Measurements from ENCODE around the gene TNRC6B. TPM values are rescaled to one million over a fixed set of nuclear protein-coding genes. Genes with fewer than 3 reads are reported as not detected.
"Not testable (repeated sequence)": the region's sequence is repeated elsewhere in the genome, so short reads cannot be mapped to it uniquely, and the experiment has no call there.

Gene TNRC6B, protein sequence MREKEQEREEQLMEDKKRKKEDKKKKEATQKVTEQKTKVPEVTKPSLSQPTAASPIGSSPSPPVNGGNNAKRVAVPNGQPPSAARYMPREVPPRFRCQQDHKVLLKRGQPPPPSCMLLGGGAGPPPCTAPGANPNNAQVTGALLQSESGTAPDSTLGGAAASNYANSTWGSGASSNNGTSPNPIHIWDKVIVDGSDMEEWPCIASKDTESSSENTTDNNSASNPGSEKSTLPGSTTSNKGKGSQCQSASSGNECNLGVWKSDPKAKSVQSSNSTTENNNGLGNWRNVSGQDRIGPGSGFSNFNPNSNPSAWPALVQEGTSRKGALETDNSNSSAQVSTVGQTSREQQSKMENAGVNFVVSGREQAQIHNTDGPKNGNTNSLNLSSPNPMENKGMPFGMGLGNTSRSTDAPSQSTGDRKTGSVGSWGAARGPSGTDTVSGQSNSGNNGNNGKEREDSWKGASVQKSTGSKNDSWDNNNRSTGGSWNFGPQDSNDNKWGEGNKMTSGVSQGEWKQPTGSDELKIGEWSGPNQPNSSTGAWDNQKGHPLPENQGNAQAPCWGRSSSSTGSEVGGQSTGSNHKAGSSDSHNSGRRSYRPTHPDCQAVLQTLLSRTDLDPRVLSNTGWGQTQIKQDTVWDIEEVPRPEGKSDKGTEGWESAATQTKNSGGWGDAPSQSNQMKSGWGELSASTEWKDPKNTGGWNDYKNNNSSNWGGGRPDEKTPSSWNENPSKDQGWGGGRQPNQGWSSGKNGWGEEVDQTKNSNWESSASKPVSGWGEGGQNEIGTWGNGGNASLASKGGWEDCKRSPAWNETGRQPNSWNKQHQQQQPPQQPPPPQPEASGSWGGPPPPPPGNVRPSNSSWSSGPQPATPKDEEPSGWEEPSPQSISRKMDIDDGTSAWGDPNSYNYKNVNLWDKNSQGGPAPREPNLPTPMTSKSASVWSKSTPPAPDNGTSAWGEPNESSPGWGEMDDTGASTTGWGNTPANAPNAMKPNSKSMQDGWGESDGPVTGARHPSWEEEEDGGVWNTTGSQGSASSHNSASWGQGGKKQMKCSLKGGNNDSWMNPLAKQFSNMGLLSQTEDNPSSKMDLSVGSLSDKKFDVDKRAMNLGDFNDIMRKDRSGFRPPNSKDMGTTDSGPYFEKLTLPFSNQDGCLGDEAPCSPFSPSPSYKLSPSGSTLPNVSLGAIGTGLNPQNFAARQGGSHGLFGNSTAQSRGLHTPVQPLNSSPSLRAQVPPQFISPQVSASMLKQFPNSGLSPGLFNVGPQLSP (N-terminal part only)
- total RNA-seq, result 11.6 and 14.3 TPM in 2 replicates

GRCh38 chr22:40177738-40178416, at the start of gene TNRC6B:
TSS of gene TNRC6B (plus strand) at chr22:40177925. CDS start at chr22:40178136, 211 bp downstream.
- DNase-seq (ENCODE audit: low read depth in 2 of 2), result peak; percentile 97 to 98

GRCh38 chr22:40128989-40129388, 48.7 kb upstream of the TNRC6B start:
- DNase-seq (ENCODE audit: low read depth in 2 of 2), result peak in 1 of 2 donors; percentile 21

DNA sequence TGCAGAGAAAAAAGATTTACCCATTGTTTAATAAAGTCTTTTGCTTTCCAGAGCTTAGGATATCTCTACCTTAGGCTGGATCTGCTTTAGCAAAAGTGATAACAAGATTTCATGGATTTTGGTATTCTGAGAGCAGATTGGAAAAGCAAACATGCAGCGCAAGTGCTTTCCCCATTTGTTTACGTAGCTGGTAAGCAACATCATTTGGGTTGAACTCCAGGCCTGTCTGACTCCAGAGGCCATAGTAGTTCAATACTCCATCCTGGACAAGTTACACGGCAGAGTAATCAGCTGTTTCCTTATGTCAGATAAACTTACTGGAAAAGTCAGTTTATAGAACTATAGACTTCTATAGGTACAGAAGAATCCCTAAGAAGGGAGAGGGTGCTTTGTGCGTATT, 40.6 kb upstream of the TNRC6B start:
- no peak for DNase-seq (ENCODE audit: low read depth in 2 of 2)

DNA sequence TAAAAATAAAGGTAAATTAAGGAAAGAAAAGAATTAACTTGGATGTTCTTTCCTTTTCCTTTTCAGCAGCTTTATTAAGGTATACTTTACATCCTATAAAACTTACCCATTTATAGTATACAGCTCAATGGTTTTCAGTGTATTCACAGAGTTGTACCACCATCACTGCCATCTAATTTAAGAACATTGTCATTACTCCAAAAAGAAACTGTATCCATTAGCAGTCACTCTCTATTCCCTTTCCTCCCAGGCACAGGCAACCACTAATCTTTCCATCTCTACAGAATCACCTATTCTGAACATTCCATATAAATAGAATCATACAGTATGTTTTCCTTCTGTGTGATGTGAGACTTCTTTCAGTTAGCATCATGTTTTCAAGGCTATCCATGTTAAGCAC, 38.9 kb upstream of the TNRC6B start:
- DNase-seq (ENCODE audit: low read depth in 2 of 2), result no peak

GRCh38 chr22:40147388-40148176, 30.1 kb upstream of the TNRC6B start:
- no peak for DNase-seq (ENCODE audit: low read depth in 2 of 2)

GRCh38 chr22:40153192-40153591, 24.5 kb upstream of the TNRC6B start:
- no peak for DNase-seq (ENCODE audit: low read depth in 2 of 2)

GRCh38 chr22:40153705-40154104, 24.0 kb upstream of the TNRC6B start:
- DNase-seq (ENCODE audit: low read depth in 2 of 2), result no peak

DNA sequence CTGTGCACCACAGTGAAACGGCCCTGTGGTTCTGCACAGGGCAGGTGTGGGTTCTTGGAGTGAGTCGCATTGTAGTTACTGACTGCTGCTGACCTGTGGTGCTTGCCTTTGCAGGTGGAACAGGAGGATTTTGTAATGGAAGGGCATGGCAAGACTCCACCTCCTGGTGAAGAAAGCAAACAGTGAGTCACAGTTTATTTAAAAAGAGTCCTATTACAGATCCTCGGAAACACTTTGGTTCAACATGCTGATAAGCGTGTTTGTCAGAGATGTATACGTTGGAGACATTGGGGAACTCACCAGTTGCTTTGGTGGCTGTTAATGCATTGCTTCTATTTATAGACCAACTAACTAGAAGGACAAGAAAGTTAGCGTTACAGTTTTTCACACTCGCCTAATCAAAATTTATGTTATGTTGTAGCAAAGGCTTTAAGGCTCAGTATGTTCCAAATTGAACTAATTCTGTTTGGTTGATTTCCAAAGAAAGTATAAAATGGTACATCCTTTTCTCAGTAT, 21.7 kb upstream of the TNRC6B start:
- peak in 1 of 2 donors; percentile 42 for DNase-seq (ENCODE audit: low read depth in 2 of 2)

- DNase-seq (ENCODE audit: low read depth in 2 of 2), result not testable (repeated sequence)
Measured at GRCh38 chr22:40156682-40157081, 21.0 kb upstream of the TNRC6B start.

- DNase-seq (ENCODE audit: low read depth in 2 of 2), result peak in 1 of 2 donors; percentile 9
Measured at GRCh38 chr22:40157330-40157945, 20.3 kb upstream of the TNRC6B start.

DNA sequence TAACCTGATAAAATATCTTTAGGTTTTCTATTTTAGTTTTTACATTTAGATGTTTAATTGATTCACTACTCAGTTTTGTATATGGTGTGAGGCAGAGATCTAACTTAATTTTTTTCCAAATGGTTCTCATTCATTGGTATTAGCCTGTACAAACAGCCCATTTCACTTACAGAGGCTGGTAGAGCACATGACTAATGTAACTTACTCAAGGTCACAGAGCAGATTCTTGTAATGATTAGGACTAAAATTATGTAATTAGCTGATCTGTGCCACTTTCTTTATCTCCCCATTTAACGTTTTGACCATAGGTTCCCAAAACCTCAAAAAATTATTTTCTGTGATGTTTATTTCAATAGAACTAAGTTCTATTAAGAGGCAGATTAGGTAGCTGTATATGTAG, 16.5 kb upstream of the TNRC6B start:
- no peak for DNase-seq (ENCODE audit: low read depth in 2 of 2)

- not testable (repeated sequence) for DNase-seq (ENCODE audit: low read depth in 2 of 2)
Measured at GRCh38 chr22:40165537-40165936, 12.2 kb upstream of the TNRC6B start.

DNA sequence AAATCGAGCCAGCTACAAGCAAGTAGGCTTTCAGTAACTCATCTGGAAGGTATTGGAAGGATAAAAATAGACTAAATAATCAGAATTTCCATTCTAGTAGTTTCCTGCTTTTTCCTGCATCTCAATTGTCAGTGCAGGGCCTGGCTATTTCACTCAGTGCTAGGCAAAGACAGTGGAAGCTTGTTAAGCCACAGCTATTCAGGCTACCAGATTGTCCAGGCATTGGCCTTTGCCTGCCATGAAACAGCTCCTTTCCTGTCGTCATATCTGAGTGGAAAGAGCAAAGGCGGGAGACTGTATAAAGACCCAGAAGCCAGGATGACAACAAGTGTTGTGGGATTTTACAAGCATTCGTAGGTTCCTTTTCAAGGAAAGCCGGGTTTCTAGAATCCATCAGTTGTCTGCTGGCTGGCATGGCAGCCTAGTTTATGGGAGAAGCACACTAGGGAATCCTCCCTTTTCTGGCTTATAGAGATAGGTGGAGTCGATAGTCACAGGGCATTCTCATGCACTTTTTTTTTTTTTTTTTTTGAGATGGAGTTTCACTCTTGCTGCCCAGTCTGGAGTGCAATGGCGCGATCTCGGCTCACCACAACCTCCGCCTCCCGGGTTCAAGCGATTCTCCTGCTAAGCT, 2.0 kb upstream of the TNRC6B start:
- DNase-seq (ENCODE audit: low read depth in 2 of 2), result peak in 1 of 2 donors; percentile 71

DNA sequence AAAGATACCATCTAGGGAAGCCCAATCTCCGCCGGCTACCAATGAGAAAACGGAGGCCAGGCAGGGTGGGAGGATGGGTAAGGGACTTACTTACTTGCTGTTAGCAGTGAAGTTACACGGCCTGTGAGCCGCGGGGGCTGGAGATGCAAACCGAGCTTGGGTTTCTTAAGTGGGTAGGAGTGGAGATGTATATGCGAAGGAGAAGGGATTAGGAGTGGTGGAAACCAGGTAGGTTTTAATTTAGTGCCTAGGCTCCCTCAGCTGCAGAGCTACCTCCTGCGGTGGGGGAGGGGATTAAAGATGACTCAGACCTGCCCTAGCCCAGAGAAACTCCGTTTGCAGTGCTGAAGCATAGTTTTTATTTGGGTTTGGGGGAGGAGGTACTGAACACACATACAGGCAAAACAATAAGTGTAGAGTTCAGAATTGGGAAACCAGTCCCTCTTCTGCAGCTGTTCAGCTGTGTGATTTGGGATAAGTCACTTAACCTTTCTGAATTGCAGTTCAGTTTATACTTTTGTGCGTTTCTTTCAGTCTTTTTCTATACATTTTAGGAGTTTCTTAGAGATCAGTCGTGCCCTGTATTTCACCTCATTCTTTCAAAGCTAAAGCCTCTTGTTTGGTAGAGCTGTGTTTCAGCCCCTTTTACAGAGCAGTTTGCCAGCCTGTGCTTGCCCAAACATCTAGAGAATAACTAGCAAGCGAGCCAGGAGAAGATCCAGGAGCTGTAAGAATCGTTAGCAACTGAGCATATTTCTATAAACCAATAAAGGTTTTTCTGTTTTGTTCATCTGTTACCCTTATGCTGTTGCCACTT, 596 bp upstream of the TNRC6B start:
- DNase-seq (ENCODE audit: low read depth in 2 of 2), result peak; percentile 55 to 59

GRCh38 chr22:40178417-40179409, 988 bp downstream of the TNRC6B start:
- peak; percentile 51 to 54 for DNase-seq (ENCODE audit: low read depth in 2 of 2)

DNA sequence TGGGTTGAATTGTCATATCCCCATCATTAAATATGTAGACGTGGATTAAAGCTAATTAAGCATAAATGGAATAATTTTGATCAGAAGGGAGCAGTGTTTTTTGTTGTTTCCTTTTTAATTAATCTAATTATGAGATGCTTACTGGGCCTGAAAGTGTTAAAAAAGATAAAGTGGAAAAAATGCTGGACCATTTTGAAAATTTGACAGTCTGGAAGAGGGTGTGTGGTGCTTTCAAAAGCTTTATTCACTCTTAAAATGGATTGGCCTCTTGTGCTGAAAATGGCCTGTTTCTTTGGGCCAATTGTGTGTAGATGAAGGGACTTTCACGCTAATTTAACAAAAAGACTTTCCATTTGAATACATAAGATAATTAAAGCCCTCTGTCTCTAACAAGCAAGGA, 1.8 kb downstream of the TNRC6B start:
- no peak for DNase-seq (ENCODE audit: low read depth in 2 of 2)

DNA sequence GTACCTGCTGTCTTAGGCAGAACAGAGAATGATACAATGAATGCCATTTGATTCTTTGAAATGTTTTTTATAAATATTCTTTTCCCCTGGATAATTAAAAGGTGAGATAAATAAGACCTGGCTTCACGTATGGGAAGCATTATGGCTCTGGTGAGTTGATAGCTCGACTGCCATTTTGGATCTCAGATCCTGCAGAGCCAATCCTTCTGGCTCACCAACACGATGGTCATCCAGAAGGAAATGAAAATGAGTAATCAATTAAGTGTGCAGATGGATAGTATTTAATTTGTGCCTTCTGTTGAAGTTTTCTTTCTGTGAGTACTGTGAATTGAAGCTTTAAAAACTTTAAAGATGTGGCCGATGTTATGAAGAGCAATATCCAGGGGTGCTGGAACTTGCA, 2.7 kb downstream of the TNRC6B start:
- DNase-seq (ENCODE audit: low read depth in 2 of 2), result peak in 1 of 2 donors; percentile 26
